ENCODE measurements around the gene BMP10.
A peak's percentile ranks its signal among the peaks of the same experiment; 100 is the strongest.

Gene BMP10

GRCh38 chr2:68885811-68886075, 14.5 kb upstream of the BMP10 start:
- Histone ChIP-seq H3K27ac (ENCODE audit: low read length, poor library complexity, severe bottlenecking) (no peak overlapping the region), H2BK12ac (ENCODE audit: low read length in 2 of 2) (no peak overlapping the region), H3K4me2 (ENCODE audit: low read length, poor library complexity, severe bottlenecking) (no peak overlapping the region), H2AK5ac (ENCODE audit: low read length, severe bottlenecking) (no peak overlapping the region), H2BK120ac (ENCODE audit: low read depth, low read length) (no peak overlapping the region), H3K27me3 (ENCODE audit: control insufficient read depth in 1 of 2, insufficient read depth in 1 of 2, low read length in 2 of 2) (peaks cover 0 to 4% of the 10 kb centered on the region in 2 experiments), H3K36me3 (ENCODE audit: control insufficient read depth in 1 of 2, insufficient read depth in 2 of 2, low read depth in 1 of 2, low read length in 2 of 2) (no peaks in the 10 kb centered on the region), H2AFZ (ENCODE audit: low read depth, low read length) (no peak overlapping the region), H3K4ac (ENCODE audit: low read depth in 1 of 2, low read length in 2 of 2) (no peak overlapping the region), H3K23ac (ENCODE audit: low read length in 2 of 2) (no peak overlapping the region), H3K9me3 (ENCODE audit: control insufficient read depth, low read length) (no peaks in the 10 kb centered on the region), H3K4me3 (ENCODE audit: insufficient read depth in 1 of 2, low read depth in 1 of 2, low read length in 2 of 2) (no peak overlapping the region), H3K18ac (ENCODE audit: low read depth in 1 of 2, low read length in 2 of 2) (no peak overlapping the region), H3K14ac (ENCODE audit: low read length in 2 of 2) (no peak overlapping the region), H2BK5ac (ENCODE audit: low read depth, low read length, poor library complexity, severe bottlenecking) (no peak overlapping the region), H3K79me1 (replicated peaks; ENCODE audit: low read length, poor library complexity, severe bottlenecking) (no peaks in the 10 kb centered on the region), H3K9ac (ENCODE audit: low read length) (no peak overlapping the region), H2BK15ac (ENCODE audit: low read depth, poor library complexity, severe bottlenecking) (no peak overlapping the region), H4K91ac (ENCODE audit: low read length) (no peak overlapping the region), H3K4me1 (ENCODE audit: control insufficient read depth, insufficient read depth, low read depth, low read length) (no peaks in the 10 kb centered on the region), H4K8ac (ENCODE audit: low read length) (no peak overlapping the region)
- 29% methylated on average over 1 of the region's 3 CpGs for WGBS
- no peak for DNase-seq

- no peak overlapping the region for H2BK120ac ChIP-seq (ENCODE audit: low read depth, low read length)
Observed at GRCh38 chr2:68885074-68885810, 14.0 kb upstream of the BMP10 start.

GRCh38 chr2:68880213-68880612, 9.0 kb upstream of the BMP10 start:
- H2BK15ac ChIP-seq (ENCODE audit: low read depth, poor library complexity, severe bottlenecking), result no peak overlapping the region
- no peak overlapping the region for H2BK120ac ChIP-seq (ENCODE audit: low read depth, low read length)
- H4K91ac ChIP-seq (ENCODE audit: low read length), result no peak overlapping the region
- H2AFZ ChIP-seq (ENCODE audit: low read depth, low read length), result no peak overlapping the region
- H3K4me2 ChIP-seq (ENCODE audit: low read length, poor library complexity, severe bottlenecking), result no peak overlapping the region
- no peak overlapping the region for H4K8ac ChIP-seq (ENCODE audit: low read length)
- no peak overlapping the region for H3K4me3 ChIP-seq (ENCODE audit: insufficient read depth in 1 of 2, low read depth in 1 of 2, low read length in 2 of 2)
- no peaks in the 10 kb centered on the region for H3K79me1 ChIP-seq (replicated peaks; ENCODE audit: low read length, poor library complexity, severe bottlenecking)
- H3K4ac ChIP-seq (ENCODE audit: low read depth in 1 of 2, low read length in 2 of 2), result no peak overlapping the region
- H3K9me3 ChIP-seq (ENCODE audit: control insufficient read depth, low read length), result no peaks in the 10 kb centered on the region
- no peak overlapping the region for H3K27ac ChIP-seq (ENCODE audit: low read length, poor library complexity, severe bottlenecking)
- no peaks in the 10 kb centered on the region for H3K4me1 ChIP-seq (ENCODE audit: control insufficient read depth, insufficient read depth, low read depth, low read length)
- H2BK12ac ChIP-seq (ENCODE audit: low read length in 2 of 2), result no peak overlapping the region
- no peak overlapping the region for H2BK5ac ChIP-seq (ENCODE audit: low read depth, low read length, poor library complexity, severe bottlenecking)
- no peak for DNase-seq
- no peak overlapping the region for H2AK5ac ChIP-seq (ENCODE audit: low read length, severe bottlenecking)
- H3K14ac ChIP-seq (ENCODE audit: low read length in 2 of 2), result no peak overlapping the region
- H3K27me3 ChIP-seq (ENCODE audit: control insufficient read depth in 1 of 2, insufficient read depth in 1 of 2, low read length in 2 of 2), result peaks cover 5 to 11% of the 10 kb centered on the region in 2 experiments
- H3K23ac ChIP-seq (ENCODE audit: low read length in 2 of 2), result no peak overlapping the region
- no peak overlapping the region for H3K18ac ChIP-seq (ENCODE audit: low read depth in 1 of 2, low read length in 2 of 2)
- no peaks in the 10 kb centered on the region for H3K36me3 ChIP-seq (ENCODE audit: control insufficient read depth in 1 of 2, insufficient read depth in 2 of 2, low read depth in 1 of 2, low read length in 2 of 2)
- H3K9ac ChIP-seq (ENCODE audit: low read length), result no peak overlapping the region

More at GRCh38 chr2:68885074-68885810, 14.0 kb upstream of the BMP10 start:
- Histone ChIP-seq H2BK12ac (ENCODE audit: low read length in 2 of 2) (no peak overlapping the region), H3K36me3 (ENCODE audit: control insufficient read depth in 1 of 2, insufficient read depth in 2 of 2, low read depth in 1 of 2, low read length in 2 of 2) (no peaks in the 10 kb centered on the region), H3K4me1 (ENCODE audit: control insufficient read depth, insufficient read depth, low read depth, low read length) (no peaks in the 10 kb centered on the region), H2AK5ac (ENCODE audit: low read length, severe bottlenecking) (no peak overlapping the region), H3K9ac (ENCODE audit: low read length) (no peak overlapping the region), H3K27ac (ENCODE audit: low read length, poor library complexity, severe bottlenecking) (no peak overlapping the region), H3K14ac (ENCODE audit: low read length in 2 of 2) (no peak overlapping the region), H3K23ac (ENCODE audit: low read length in 2 of 2) (no peak overlapping the region), H3K4me2 (ENCODE audit: low read length, poor library complexity, severe bottlenecking) (no peak overlapping the region), H3K4ac (ENCODE audit: low read depth in 1 of 2, low read length in 2 of 2) (no peak overlapping the region), H4K91ac (ENCODE audit: low read length) (no peak overlapping the region), H3K79me1 (replicated peaks; ENCODE audit: low read length, poor library complexity, severe bottlenecking) (no peaks in the 10 kb centered on the region), H3K4me3 (ENCODE audit: insufficient read depth in 1 of 2, low read depth in 1 of 2, low read length in 2 of 2) (no peak overlapping the region), H3K9me3 (ENCODE audit: control insufficient read depth, low read length) (no peaks in the 10 kb centered on the region), H2AFZ (ENCODE audit: low read depth, low read length) (no peak overlapping the region), H2BK5ac (ENCODE audit: low read depth, low read length, poor library complexity, severe bottlenecking) (no peak overlapping the region), H4K8ac (ENCODE audit: low read length) (no peak overlapping the region), H2BK15ac (ENCODE audit: low read depth, poor library complexity, severe bottlenecking) (no peak overlapping the region), H3K18ac (ENCODE audit: low read depth in 1 of 2, low read length in 2 of 2) (no peak overlapping the region), H3K27me3 (ENCODE audit: control insufficient read depth in 1 of 2, insufficient read depth in 1 of 2, low read length in 2 of 2) (peaks cover 0 to 4% of the 10 kb centered on the region in 2 experiments)
- 96% methylated on average over 10 of the region's 10 CpGs for WGBS
- DNase-seq, result no peak

- Histone ChIP-seq H3K36me3 (ENCODE audit: control insufficient read depth in 1 of 2, insufficient read depth in 2 of 2, low read depth in 1 of 2, low read length in 2 of 2) (no peaks in the 10 kb centered on the region), H3K18ac (ENCODE audit: low read depth in 1 of 2, low read length in 2 of 2) (no peak overlapping the region), H2AK5ac (ENCODE audit: low read length, severe bottlenecking) (no peak overlapping the region), H2BK120ac (ENCODE audit: low read depth, low read length) (no peak overlapping the region), H3K4me1 (ENCODE audit: control insufficient read depth, insufficient read depth, low read depth, low read length) (no peaks in the 10 kb centered on the region), H2BK5ac (ENCODE audit: low read depth, low read length, poor library complexity, severe bottlenecking) (no peak overlapping the region), H3K79me1 (replicated peaks; ENCODE audit: low read length, poor library complexity, severe bottlenecking) (no peaks in the 10 kb centered on the region), H3K9me3 (ENCODE audit: control insufficient read depth, low read length) (no peaks in the 10 kb centered on the region), H3K4me2 (ENCODE audit: low read length, poor library complexity, severe bottlenecking) (no peak overlapping the region), H2AFZ (ENCODE audit: low read depth, low read length) (no peak overlapping the region), H3K9ac (ENCODE audit: low read length) (no peak overlapping the region), H3K14ac (ENCODE audit: low read length in 2 of 2) (no peak overlapping the region), H3K27ac (ENCODE audit: low read length, poor library complexity, severe bottlenecking) (no peak overlapping the region), H2BK12ac (ENCODE audit: low read length in 2 of 2) (no peak overlapping the region), H3K23ac (ENCODE audit: low read length in 2 of 2) (no peak overlapping the region), H4K91ac (ENCODE audit: low read length) (peak overlapping the region; percentile 34), H3K4me3 (ENCODE audit: insufficient read depth in 1 of 2, low read depth in 1 of 2, low read length in 2 of 2) (no peak overlapping the region), H4K8ac (ENCODE audit: low read length) (no peak overlapping the region), H2BK15ac (ENCODE audit: low read depth, poor library complexity, severe bottlenecking) (no peak overlapping the region), H3K27me3 (ENCODE audit: control insufficient read depth in 1 of 2, insufficient read depth in 1 of 2, low read length in 2 of 2) (peaks cover 5 to 11% of the 10 kb centered on the region in 2 experiments), H3K4ac (ENCODE audit: low read depth in 1 of 2, low read length in 2 of 2) (no peak overlapping the region)
- 35% methylated on average over 3 of the region's 3 CpGs for WGBS
- DNase-seq, result no peak
Observed at GRCh38 chr2:68879296-68879695, 8.1 kb upstream of the BMP10 start.

Data from mesenchymal stem cell (in vitro differentiated cells and primary cell).